ENCODE results near the gene SMIM17.
"Not testable (repeated sequence)": the region's sequence is repeated elsewhere in the genome, so short reads cannot be mapped to it uniquely, and the experiment has no call there.

Gene SMIM17

GRCh38 chr19:56643460-56643955 lies 549 bp downstream of the SMIM17 start:
- in situ Hi-C loops (cut with MboI; ENCODE audit: low pct_unique_long_range_greater_than_20kb, low sequenced_read_pairs): no loop called here

GRCh38 chr19:56654151-56654550 lies 11.2 kb downstream of the SMIM17 start:
- DNase-seq: no peak
- in situ Hi-C loops (cut with MboI; ENCODE audit: low pct_unique_long_range_greater_than_20kb, low sequenced_read_pairs): no loop called here

More at GRCh38 chr19:56643460-56643955, 549 bp downstream of the SMIM17 start:
- no peak for DNase-seq

GRCh38 chr19:56660381-56661107 lies 17.6 kb downstream of the SMIM17 start:
- in situ Hi-C loops (cut with MboI; ENCODE audit: low pct_unique_long_range_greater_than_20kb, low sequenced_read_pairs): no loop called here
- peak; percentile 7 for DNase-seq

- no peak for DNase-seq
- in situ Hi-C loops (cut with MboI; ENCODE audit: low pct_unique_long_range_greater_than_20kb, low sequenced_read_pairs): no loop called here
Measured at GRCh38 chr19:56661248-56661647, 18.3 kb downstream of the SMIM17 start.

DNA sequence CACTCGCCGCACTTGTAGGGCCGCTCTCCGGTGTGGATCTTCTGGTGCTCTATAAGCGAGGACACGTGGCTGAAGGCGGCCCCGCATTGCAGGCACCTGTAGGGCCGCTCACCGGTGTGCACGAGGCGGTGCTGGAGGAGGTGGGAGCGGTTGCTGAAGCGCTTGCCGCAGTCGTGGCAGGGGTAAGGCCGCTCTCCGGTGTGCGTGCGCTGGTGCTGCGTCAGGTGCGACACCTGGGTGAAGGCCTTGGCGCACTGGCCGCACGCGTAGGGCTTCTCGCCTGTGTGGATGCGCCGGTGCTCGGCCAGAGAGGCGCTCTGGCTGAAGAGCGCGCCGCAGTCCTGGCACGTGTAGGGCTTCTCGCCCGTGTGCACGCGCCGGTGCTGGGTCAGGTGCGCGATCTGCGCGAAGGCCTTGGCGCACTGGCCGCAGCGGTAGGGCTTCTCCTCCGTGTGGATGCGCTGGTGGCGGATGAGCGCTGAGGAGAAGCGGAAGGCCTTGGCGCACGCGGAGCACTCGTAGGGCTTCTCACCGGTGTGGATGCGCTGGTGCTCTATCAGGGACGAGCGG lies 21.1 kb downstream of the SMIM17 start:
- DNase-seq: no peak

GRCh38 chr19:56664511-56664910 lies 21.6 kb downstream of the SMIM17 start:
- in situ Hi-C loops (cut with MboI; ENCODE audit: low pct_unique_long_range_greater_than_20kb, low sequenced_read_pairs): no loop called here
- DNase-seq: no peak

More for the DNA sequence above, 21.1 kb downstream of the SMIM17 start:
- in situ Hi-C loops (cut with MboI; ENCODE audit: low pct_unique_long_range_greater_than_20kb, low sequenced_read_pairs): no loop called here

GRCh38 chr19:56667311-56667870 lies 24.4 kb downstream of the SMIM17 start:
- in situ Hi-C loops (cut with MboI; ENCODE audit: low pct_unique_long_range_greater_than_20kb, low sequenced_read_pairs): no loop called here

GRCh38 chr19:56668676-56669075 lies 25.7 kb downstream of the SMIM17 start:
- in situ Hi-C loops (cut with MboI; ENCODE audit: low pct_unique_long_range_greater_than_20kb, low sequenced_read_pairs): no loop called here
- DNase-seq: no peak

More at GRCh38 chr19:56667311-56667870, 24.4 kb downstream of the SMIM17 start:
- no peak for DNase-seq

DNA sequence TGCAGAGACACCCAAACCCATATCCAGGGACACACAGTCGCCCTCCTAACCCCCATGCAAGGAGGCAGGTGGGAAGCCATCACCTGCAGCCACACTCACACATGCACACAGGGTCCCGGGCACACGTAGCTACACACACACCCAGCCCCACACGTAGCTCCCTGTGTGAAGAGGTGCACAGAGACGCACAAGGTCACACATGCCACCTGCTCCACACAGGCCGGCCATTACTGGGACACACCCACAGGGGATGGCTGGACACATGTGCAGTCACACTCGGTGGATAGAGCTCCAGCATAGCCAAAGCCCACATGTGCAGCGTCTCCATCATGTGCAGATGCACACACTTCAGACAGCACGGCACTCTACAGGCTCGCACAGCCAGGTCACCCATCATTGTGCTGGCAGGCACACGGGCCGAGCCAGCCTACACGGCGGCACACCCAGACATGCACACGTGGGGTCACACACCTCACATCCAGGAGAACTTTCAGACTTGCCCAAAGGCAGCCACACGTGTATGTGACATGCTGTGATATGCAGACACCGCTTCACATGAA lies 27.5 kb downstream of the SMIM17 start:
- in situ Hi-C loops (cut with MboI; ENCODE audit: low pct_unique_long_range_greater_than_20kb, low sequenced_read_pairs): no loop called here

DNA sequence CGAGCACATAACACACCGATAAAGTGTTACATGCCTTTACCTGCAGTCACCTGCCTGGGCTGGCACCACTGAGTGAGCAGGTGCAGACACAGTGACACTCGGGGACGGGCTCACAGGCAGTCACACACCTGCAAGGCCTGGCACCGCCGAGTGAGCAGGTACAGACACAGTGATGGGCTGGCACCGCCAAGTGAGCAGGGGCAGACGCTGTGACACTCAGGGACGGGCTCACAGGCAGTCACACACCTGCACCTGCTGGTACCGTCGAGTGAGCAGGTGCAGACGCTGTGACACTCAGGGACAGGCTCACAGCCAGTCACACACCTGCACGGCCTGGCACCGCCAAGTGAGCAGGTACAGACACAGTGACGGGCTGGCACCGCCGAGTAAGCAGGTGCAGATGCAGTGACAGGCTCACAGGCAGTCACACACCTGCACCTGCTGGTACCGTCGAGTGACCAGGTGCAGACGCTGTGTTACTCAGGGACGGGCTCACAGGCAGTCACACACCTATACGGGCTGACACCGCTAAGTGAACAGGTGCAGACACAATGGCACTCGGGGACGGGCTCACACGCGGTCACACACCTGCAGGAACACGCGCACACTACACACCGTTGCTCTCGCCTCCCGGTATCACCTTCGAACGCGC lies 28.1 kb downstream of the SMIM17 start:
- in situ Hi-C loops (cut with MboI; ENCODE audit: low pct_unique_long_range_greater_than_20kb, low sequenced_read_pairs): no loop called here

More for the DNA sequence above, 27.5 kb downstream of the SMIM17 start:
- no peak for DNase-seq

DNA sequence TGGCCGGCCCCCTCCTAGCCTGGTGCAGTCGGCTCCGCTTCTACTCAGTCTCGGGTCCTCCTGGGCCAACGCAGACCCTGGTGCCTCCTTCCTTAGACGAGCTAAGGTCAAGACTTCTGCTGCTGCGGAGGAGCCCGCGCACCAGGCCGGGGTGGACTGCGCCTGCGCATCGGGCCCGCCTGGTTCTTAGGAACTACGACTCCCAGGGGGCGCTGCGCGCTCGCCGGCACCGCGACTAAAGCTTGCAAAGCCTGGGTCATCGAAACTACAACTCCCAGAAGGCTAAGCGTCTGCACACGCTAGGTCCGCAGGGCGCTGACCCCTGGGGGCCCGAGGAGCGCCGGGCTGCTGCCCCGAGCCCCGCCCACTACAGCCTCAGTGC lies 28.6 kb downstream of the SMIM17 start, which contains the start of gene ZNF835:
Gene ZNF835, minus strand, starts transcription at position 145 of the 382 bp plus-strand sequence. CDS start 6,559 bp downstream, outside the sequence.
- in situ Hi-C loops (cut with MboI; ENCODE audit: low pct_unique_long_range_greater_than_20kb, low sequenced_read_pairs): no loop called here
- no peak for DNase-seq

More for the DNA sequence above, 28.1 kb downstream of the SMIM17 start:
- DNase-seq: no peak

GRCh38 chr19:56672610-56673009 lies 29.7 kb downstream of the SMIM17 start:
- DNase-seq; in situ Hi-C loops (cut with MboI; ENCODE audit: low pct_unique_long_range_greater_than_20kb, low sequenced_read_pairs): not testable (repeated sequence)

DNA sequence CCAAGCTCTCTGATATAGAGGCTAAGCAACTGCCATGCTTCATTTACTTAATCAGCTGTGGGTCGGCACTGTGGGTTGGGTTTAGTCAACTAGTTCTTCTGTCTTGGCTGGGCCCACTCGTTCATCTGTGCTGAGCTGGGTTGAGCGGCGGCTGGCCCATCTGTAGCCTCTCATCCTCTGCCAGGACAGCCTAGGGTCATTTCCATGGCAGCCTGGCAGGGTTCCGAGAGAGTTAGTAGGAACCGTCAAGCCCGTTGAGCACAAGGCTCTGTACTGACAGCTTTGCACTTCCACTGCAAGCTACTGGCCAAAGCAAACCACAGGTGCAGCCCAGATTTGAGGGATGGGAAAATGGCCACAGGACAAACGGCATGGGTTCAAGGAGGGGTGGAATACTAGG lies 35.2 kb downstream of the SMIM17 start:
- DNase-seq: no peak
- in situ Hi-C loops (cut with MboI; ENCODE audit: low pct_unique_long_range_greater_than_20kb, low sequenced_read_pairs): no loop called here

GRCh38 chr19:56681702-56682101 lies 38.7 kb downstream of the SMIM17 start:
- in situ Hi-C loops (cut with MboI; ENCODE audit: low pct_unique_long_range_greater_than_20kb, low sequenced_read_pairs): no loop called here
- DNase-seq: no peak

- DNase-seq: no peak
- in situ Hi-C loops (cut with MboI; ENCODE audit: low pct_unique_long_range_greater_than_20kb, low sequenced_read_pairs): no loop called here
Measured at GRCh38 chr19:56683116-56683515, 40.2 kb downstream of the SMIM17 start.

GRCh38 chr19:56687031-56687430 lies 44.1 kb downstream of the SMIM17 start:
- no peak for DNase-seq
- in situ Hi-C loops (cut with MboI; ENCODE audit: low pct_unique_long_range_greater_than_20kb, low sequenced_read_pairs): no loop called here

DNA sequence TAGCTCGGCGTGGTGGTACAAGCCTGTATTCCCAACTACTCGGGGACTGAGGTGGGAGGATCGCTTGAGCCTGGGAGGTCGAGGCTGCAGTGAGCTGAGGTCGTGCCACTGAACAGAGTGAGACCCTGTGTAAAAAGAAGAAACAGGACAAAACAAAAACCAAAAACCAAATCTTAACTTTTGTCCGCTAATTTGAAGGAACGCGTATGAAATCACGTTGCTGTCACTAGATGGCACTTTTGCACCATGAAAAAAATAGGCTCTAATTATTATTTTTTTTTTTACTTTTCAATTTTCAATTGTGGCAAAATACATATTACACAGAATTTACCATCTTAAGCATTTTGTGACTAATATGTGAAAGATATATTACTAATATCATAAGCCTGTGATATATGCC lies 46.2 kb downstream of the SMIM17 start:
- no peak for DNase-seq
- in situ Hi-C loops (cut with MboI; ENCODE audit: low pct_unique_long_range_greater_than_20kb, low sequenced_read_pairs): no loop called here

DNA sequence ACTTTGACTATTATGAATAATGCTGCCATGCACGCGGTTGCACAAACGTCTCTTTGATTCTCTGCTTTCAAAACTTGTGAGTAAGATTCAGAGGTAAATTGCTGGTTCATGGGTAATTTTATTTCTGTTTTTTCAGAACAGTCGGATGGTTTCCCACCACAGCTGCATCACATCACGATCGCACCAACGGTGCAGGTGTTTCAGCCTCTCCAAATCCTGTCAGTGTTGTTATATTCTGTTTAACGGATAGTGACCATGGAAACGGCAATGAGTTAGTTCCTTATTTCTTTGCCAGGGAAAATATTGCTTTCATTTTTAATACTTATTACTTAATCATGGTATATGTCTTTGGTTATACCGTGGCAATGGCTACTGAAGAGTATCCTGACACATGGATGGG lies 47.7 kb downstream of the SMIM17 start:
- in situ Hi-C loops (cut with MboI; ENCODE audit: low pct_unique_long_range_greater_than_20kb, low sequenced_read_pairs): no loop called here
- DNase-seq: no peak

GRCh38 chr19:56692206-56692895 lies 49.4 kb downstream of the SMIM17 start:
- in situ Hi-C loops (cut with MboI; ENCODE audit: low pct_unique_long_range_greater_than_20kb, low sequenced_read_pairs): no loop called here
- no peak for DNase-seq

Measured in KBM-7 (cell line).